Kidney glomerular epithelial cell (primary cell): ENCODE results near the gene PAK3.

Experiments used
- DNase-seq: peaks from one replicate; lab custom pipeline; 2025; lab: John Stamatoyannopoulos, UW

The PAK3 gene

GRCh38 chrX:111131572-111131971 lies 35.6 kb downstream of the PAK3 start:
- DNase-seq = no peak

- no peak for DNase-seq
Observed at GRCh38 chrX:111133389-111133788, 37.4 kb downstream of the PAK3 start.

- no peak for DNase-seq
Observed at GRCh38 chrX:111145878-111146277, 49.9 kb downstream of the PAK3 start.

GRCh38 chrX:111151764-111152163 lies 55.8 kb downstream of the PAK3 start:
- peak; percentile 0 for DNase-seq

- no peak for DNase-seq
Observed at GRCh38 chrX:111159232-111159631, 63.2 kb downstream of the PAK3 start.

GRCh38 chrX:111164728-111165127 lies 68.7 kb downstream of the PAK3 start:
- DNase-seq = no peak

- DNase-seq = no peak
Observed at GRCh38 chrX:111165902-111166301, 69.9 kb downstream of the PAK3 start.

- DNase-seq = no peak
Observed at GRCh38 chrX:111167334-111167733, 71.3 kb downstream of the PAK3 start.

GRCh38 chrX:111168314-111168713 lies 72.3 kb downstream of the PAK3 start:
- no peak for DNase-seq

GRCh38 chrX:111169141-111169540 lies 73.2 kb downstream of the PAK3 start:
- DNase-seq = no peak

GRCh38 chrX:111170017-111170416 lies 74.0 kb downstream of the PAK3 start:
- no peak for DNase-seq

- DNase-seq = no peak
Observed at GRCh38 chrX:111180750-111181240, 84.8 kb downstream of the PAK3 start.

- DNase-seq = no peak
Observed at GRCh38 chrX:111181951-111182350, 86.0 kb downstream of the PAK3 start.

- no peak for DNase-seq
Observed at GRCh38 chrX:111182997-111183396, 87.0 kb downstream of the PAK3 start.

- DNase-seq = no peak
Observed at GRCh38 chrX:111191598-111191997, 95.6 kb downstream of the PAK3 start.

- DNase-seq = no peak
Observed at GRCh38 chrX:111199505-111199904, 103.5 kb downstream of the PAK3 start.

- DNase-seq = no peak
Observed at GRCh38 chrX:111200327-111200726, 104.3 kb downstream of the PAK3 start.

GRCh38 chrX:111207851-111208250 lies 111.9 kb downstream of the PAK3 start:
- DNase-seq = no peak

- no peak for DNase-seq
Observed at GRCh38 chrX:111216293-111216801, 120.4 kb downstream of the PAK3 start.

GRCh38 chrX:111244235-111244750 lies 148.3 kb downstream of the PAK3 start:
- peak; percentile 4 for DNase-seq

- DNase-seq = peak; percentile 37
Observed at GRCh38 chrX:111254896-111255693, 159.1 kb downstream of the PAK3 start.

GRCh38 chrX:111257733-111258132 lies 161.7 kb downstream of the PAK3 start:
- DNase-seq = no peak

- DNase-seq = no peak
Observed at GRCh38 chrX:111259559-111259958, 163.6 kb downstream of the PAK3 start.
